GM18505 (cell line): ENCODE results near the gene CDON.

ENCODE experiments used
- ATAC-seq: cut with Tn5 transposase; IDR thresholded peaks from one replicate; pipeline ENCODE4 v1.9.1; 2021; ENCODE audit not compliant: unreplicated experiment
- POLR2A ChIP-seq: IDR thresholded peaks from 4 replicates; pipeline ENCODE4 v1.6.1; 2011; ENCODE audit warnings: borderline replicate concordance; ENCODE audit not compliant: insufficient read depth, insufficient read length; ENCODE audit errors: extremely low read depth

The CDON gene

GRCh38 chr11:126026579-126026978 is 36.1 kb downstream of the CDON start:
- no peak for TF ChIP-seq POLR2A
- no peak for ATAC-seq

GRCh38 chr11:126025822-126026221 is 36.8 kb downstream of the CDON start:
- no peak for ATAC-seq
- TF ChIP-seq POLR2A, result no peak

- ATAC-seq, result no peak
Measured at GRCh38 chr11:126024123-126024522, 38.5 kb downstream of the CDON start.

DNA sequence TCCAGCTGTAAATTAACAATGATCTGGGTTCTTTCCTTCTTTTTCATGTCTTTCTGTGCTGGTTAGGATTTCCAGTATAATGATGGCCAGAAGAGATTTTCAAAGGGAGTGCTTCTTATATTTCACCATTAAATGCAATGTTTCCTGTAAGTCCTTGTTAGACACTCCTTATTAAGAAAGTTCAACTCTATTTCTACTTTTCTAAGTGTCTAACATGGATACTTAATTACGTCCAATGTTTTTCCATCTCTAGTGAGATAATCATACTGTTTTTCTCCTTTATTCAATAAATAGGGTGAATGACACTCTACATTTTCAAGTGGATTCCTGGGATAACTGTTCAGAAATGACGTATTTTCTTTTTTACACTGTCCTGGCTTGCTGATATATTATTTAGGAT is 49.8 kb downstream of the CDON start:
- no peak for ATAC-seq
- TF ChIP-seq POLR2A, result no peak

More at GRCh38 chr11:126024123-126024522, 38.5 kb downstream of the CDON start:
- TF ChIP-seq POLR2A, result no peak

GRCh38 chr11:126011754-126012153 is 50.9 kb downstream of the CDON start:
- no peak for ATAC-seq
- TF ChIP-seq POLR2A, result no peak

- TF ChIP-seq POLR2A, result no peak
- ATAC-seq, result no peak
Measured at GRCh38 chr11:126011265-126011664, 51.4 kb downstream of the CDON start.

GRCh38 chr11:126008956-126009355 is 53.7 kb downstream of the CDON start:
- ATAC-seq, result no peak
- TF ChIP-seq POLR2A, result no peak

- no peak for ATAC-seq
- TF ChIP-seq POLR2A, result no peak
Measured at GRCh38 chr11:126007238-126007637, 55.4 kb downstream of the CDON start.

DNA sequence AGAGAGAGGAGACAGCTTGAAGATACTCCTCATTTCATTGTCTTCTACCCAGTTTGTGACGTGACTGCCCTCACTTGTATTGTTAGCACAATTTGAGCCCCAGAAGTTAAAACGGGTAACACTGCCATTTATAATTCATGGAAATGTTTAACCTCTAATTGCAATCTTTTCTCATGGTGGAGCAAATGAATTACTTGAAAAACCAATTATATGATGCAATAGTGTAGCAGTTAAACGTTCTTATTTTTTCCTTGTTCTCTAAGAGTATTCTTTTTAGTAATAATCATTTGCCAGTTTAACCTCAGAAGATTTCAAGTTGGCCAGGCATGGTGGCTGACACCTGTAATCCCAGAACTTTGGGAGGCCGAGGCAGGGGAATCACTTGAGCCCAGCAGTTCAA is 56.6 kb downstream of the CDON start:
- no peak for ATAC-seq
- no peak for TF ChIP-seq POLR2A

DNA sequence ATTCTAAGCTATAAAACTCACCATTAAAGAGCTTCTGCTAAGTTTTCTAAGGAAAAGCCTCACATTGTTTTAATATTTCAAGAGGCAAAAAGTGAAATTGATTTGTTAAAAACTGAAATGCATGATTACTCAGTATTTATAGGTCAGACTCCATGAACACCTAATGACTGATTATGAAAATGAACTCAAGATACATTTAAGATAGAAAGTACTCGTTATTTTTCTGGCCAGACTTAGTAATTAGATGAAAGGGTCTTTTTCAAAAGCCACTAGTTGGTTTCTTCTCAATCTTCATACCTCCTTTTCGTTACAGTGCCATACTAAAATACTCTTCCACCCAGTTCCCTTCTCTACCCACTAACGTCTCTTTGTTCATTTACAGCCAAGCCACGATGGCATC is 60.5 kb downstream of the CDON start:
- no peak for ATAC-seq
- no peak for TF ChIP-seq POLR2A

DNA sequence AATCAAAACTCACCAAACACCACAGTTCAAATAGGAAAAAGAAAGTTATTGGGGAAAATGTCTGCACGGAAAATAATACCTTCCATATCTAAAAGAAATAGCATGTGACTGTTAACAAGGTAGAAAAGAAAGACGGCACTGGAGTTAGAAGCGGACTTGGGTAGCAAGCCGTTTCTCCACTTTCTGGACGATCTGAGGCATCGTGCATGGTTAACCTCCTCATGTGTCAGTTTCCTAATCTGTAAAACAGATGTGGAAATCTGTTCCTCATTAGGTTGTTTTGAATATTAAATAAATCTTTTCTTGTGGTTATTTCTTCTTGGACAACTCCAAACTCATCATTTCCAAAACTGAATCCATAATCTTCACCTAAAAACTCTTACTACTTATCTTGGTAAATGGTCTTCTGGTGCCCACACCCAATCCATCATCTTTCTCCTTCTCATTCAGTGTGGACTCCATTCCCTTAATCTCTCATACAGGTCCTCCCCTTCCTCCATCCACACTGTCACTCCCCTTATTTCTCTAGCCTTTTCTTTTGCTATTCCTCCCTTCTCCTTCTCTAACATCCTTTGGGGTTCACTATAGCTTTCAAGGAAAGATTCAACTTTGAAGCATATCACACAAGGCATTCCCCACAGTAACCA is 63.3 kb downstream of the CDON start:
- ATAC-seq, result no peak
- TF ChIP-seq POLR2A, result no peak

GRCh38 chr11:125998267-125998666 is 64.4 kb downstream of the CDON start:
- no peak for ATAC-seq
- TF ChIP-seq POLR2A, result no peak

DNA sequence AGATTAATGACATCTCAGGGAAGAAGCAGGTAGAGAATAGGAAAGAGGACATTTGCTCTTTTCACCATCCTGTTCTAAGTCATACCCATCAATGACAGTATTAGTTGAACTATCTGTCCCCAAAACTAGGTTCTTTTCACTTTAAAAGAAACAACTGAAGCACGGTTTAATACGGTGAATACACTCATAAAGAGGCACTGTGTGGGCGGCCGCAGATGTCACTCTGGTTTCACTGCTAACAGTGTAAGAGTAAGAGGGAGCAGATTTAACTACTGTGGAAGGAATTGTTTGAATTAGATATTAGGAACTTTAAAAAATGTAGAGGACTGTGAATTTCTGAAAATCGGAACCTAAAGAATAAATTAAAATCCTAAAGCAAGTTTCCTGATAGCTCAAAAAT is 67.4 kb downstream of the CDON start:
- ATAC-seq, result peak; percentile 64
- no peak for TF ChIP-seq POLR2A

DNA sequence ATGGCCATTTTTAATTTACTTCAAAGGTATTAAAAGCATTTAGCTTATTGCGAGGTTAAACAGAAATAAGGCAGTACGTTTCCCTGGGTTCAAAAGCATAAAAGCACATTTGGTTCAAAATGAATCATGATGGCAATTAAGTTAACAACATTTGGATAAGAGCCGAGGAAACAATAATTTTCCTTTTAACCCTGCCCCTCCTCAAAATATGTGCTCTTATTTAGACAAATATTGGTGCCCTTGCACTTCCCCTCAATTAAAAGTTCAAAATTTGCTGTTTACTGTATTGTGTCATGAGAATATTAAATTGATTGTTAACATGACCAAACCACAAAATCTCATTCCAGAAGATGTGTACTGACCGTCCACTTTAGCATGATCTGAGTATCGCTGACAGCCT is 68.2 kb downstream of the CDON start:
- no peak for ATAC-seq
- TF ChIP-seq POLR2A, result no peak

DNA sequence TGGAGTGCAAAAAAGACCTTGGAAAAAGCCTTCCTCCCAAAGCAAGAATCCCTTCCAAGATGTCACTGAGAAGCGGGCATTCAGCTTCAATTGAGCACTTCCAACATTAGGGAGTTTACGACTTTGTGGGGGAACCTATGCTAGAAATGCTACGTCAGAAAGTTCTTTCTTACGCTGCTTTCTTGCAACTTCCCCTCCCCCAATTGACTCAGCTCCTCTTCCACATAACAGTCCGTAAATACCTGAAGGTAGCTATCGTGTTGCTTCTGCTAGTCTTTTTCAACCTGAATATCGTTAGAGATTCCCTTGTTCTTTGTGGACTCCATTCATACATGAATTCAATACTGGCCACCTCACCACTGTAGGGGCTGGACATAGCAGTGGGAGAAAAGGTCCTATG is 69.8 kb downstream of the CDON start:
- ATAC-seq, result no peak
- TF ChIP-seq POLR2A, result no peak
